GM13977 (cell line): ENCODE data around the gene CHMP2A.

Source experiments
- DNase-seq: peaks from one replicate; pipeline ENCODE4 v3.0.0; 2012; ENCODE audit warnings: low spot score
- in situ Hi-C: fragments of 300-500 bp; cut with MboI; formaldehyde crosslinking; loops from one replicate; pipeline ENCODE4 v1.12.0; 2022; ENCODE audit warnings: low sequenced_read_pairs, low pct_unique_long_range_greater_than_20kb, mixed read lengths, inconsistent platforms; ENCODE audit not compliant: unreplicated experiment
- TF ChIP-seq, protein P1 (sequence below): IDR thresholded peaks from 2 replicates; pipeline ENCODE4 v1.5.1; 2012; ENCODE audit warnings: mild to moderate bottlenecking, control low read depth; ENCODE audit not compliant: insufficient read depth; ENCODE audit errors: extremely low read depth, missing control alignments

Gene CHMP2A

DNA sequence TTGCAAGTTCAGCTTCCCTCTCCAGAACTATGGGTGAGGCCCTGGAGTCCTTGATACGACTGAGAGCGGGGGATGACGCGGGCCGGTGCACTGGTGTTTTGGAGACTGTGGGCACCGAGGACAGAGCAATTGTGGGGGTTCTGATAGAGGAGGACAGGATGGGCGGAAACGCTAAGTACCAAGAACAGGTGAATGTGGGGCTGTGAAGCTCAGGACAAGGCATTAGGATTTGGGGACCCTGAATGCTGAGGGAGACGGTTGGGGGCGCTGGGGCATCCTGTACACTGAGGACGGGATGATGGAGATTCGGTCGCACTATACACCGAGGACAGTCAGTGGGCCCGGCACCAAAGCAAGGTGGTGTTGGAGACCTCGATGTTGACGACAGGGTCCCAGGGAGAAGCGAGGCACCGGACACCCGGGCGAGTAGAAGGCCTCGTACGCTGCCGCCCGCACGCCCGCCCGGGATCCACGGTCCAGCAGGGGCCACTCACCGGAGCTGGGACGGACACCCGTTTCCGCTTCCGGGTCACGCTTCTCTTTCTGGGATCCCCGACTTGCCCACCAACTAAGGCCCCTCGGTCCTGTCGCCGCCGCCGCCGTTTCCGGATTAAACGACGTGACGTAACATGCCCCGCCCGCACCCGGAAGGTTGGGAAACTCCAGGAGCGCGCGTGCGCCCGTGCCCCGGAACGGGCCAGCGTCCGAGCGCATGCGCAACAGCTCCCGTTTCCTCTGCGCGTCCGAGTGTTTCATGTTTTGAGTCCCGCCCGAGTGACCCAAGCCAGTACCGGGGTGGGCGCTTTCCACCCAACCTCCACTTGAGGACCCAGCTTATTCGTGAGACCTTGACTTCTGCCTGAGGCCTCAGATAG is at the start of gene CHMP2A:
CHMP2A (minus strand) TSS at position 612 of the 875 bp plus-strand sequence. CDS start 893 bp downstream, outside the sequence.
- DNase-seq = peak; percentile 96
- TF ChIP-seq, protein P1, sequence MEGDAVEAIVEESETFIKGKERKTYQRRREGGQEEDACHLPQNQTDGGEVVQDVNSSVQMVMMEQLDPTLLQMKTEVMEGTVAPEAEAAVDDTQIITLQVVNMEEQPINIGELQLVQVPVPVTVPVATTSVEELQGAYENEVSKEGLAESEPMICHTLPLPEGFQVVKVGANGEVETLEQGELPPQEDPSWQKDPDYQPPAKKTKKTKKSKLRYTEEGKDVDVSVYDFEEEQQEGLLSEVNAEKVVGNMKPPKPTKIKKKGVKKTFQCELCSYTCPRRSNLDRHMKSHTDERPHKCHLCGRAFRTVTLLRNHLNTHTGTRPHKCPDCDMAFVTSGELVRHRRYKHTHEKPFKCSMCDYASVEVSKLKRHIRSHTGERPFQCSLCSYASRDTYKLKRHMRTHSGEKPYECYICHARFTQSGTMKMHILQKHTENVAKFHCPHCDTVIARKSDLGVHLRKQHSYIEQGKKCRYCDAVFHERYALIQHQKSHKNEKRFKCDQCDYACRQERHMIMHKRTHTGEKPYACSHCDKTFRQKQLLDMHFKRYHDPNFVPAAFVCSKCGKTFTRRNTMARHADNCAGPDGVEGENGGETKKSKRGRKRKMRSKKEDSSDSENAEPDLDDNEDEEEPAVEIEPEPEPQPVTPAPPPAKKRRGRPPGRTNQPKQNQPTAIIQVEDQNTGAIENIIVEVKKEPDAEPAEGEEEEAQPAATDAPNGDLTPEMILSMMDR = no peak
- in situ Hi-C loops = no loop called here

GRCh38 chr19:58586133-58586765 is 31.3 kb upstream of the CHMP2A start:
- TF ChIP-seq, protein P1 = no peak
- DNase-seq = no peak
- in situ Hi-C loops = no loop called here

- TF ChIP-seq, protein P1 = no peak
- in situ Hi-C loops = no loop called here
- DNase-seq = no peak
These were observed 30.7 kb upstream of the CHMP2A start for GRCh38 chr19:58585442-58586132.

DNA sequence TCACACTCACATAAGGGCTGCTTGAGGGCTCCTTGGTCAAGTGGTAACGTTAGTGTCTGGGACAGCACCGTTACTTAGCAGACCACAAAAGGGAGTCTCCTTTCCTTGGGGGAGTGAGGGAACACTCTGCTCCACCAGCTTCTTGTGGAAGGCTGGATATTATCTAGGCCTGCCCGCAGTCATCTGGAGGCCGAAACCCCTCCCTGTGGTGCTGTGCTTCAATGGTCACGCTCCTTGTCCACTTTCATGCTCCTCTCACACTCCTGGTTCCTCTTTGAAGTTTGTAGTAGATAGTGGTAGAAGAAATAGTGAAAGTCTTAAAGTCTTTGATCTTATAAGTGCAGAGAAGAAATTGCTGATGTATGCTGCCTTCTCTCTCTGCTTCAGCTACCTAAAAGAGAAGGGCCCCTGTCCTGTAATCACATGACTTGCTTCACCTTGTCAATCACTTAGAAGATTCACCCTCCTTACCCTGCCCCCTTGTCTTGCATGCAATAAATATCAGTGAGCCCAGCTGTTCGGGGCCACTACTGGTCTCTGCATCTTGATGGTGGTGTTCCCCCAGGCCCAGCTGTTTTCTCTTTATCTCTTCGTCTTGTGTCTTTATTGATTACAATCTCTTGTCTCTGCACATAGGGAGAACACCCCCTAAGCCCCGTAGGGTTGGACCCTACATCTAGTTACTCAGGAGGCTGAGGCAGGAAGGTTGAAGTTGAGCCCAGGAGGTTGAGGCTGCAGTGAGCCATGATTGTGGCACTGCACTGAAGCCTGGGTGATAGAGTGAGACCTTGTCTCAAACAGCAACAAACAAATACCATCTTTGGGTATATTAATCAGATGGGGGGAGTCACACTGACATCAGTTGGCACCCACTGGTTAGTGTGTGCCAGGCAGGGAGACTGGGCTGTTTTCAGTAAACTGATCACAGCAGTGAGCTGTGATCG is 29.9 kb upstream of the CHMP2A start:
- no peak for DNase-seq
- TF ChIP-seq, protein P1 = no peak
- in situ Hi-C loops = no loop called here

DNA sequence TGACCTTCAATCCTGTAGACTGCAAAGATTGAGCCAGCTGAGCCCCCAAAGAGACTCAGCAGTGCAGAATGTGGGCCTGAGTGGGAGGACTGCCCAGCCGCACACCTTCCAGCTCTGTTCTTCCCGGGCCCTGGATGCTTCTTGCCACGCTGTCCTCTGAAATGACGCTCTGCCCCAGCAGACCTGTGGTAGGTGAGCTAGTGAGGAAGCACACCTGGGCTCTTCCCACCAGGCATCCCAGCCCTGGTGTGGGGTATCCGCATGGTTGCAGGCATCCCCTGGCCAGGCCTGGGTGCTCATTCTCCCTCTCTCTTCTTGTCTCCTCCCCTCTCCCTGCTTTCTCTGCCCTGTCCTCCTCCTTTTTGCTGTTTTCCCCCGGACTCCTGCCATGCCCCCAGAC is 28.1 kb upstream of the CHMP2A start:
- in situ Hi-C loops = no loop called here
- TF ChIP-seq, protein P1 = no peak
- no peak for DNase-seq
